Astrocyte (in vitro differentiated cells and primary cell): ENCODE data around the gene FHIT. TPM values are rescaled to one million over a fixed set of nuclear protein-coding genes. Genes with fewer than 3 reads are reported as not detected.
A peak's percentile ranks its signal among the peaks of the same experiment; 100 is the strongest.

ENCODE experiments used
- DNase-seq: peaks from one replicate; pipeline ENCODE4 v3.0.0-alpha.2; 2010; ENCODE audit warnings: low read depth
- FAIRE-seq: peaks from 2 replicates; lab custom pipeline; 2011; peaks lifted over from hg19 to GRCh38; lab: Jason Lieb, UNC
- H2AFZ ChIP-seq: 2 replicates; pipeline ENCODE4 v1.6.0; 2012; ENCODE audit warnings: low read depth, low read length, inconsistent platforms
- H3K27ac ChIP-seq: 2 replicates; pipeline ENCODE4 v1.5.1; 2011; ENCODE audit warnings: low read depth, low read length, inconsistent platforms
- H3K27me3 ChIP-seq: 2 replicates; pipeline ENCODE4 v1.6.0; 2011; ENCODE audit warnings: low read length, inconsistent platforms; ENCODE audit not compliant: insufficient read depth
- H3K36me3 ChIP-seq: 2 replicates; pipeline ENCODE4 v1.5.1; 2011; ENCODE audit warnings: low read length, inconsistent platforms; ENCODE audit not compliant: insufficient read depth
- H3K4me1 ChIP-seq: 2 replicates; pipeline ENCODE4 v1.5.1; 2011; ENCODE audit warnings: low read length, inconsistent platforms; ENCODE audit not compliant: insufficient read depth
- H3K4me2 ChIP-seq: 2 replicates; pipeline ENCODE4 v1.6.0; 2012; ENCODE audit warnings: low read length, inconsistent platforms
- H3K4me3 ChIP-seq: 2 replicates; pipeline ENCODE4 v1.5.1; 2011; ENCODE audit warnings: low read depth, mild to moderate bottlenecking, low read length, inconsistent platforms; ENCODE audit not compliant: insufficient read depth
- H3K79me2 ChIP-seq: 2 replicates; pipeline ENCODE4 v1.6.0; 2012; ENCODE audit warnings: mild to moderate bottlenecking, low read length, inconsistent platforms; ENCODE audit not compliant: insufficient read depth
- H3K9ac ChIP-seq: 2 replicates; pipeline ENCODE4 v1.6.0; 2012; ENCODE audit warnings: mild to moderate bottlenecking, low read length, inconsistent platforms
- H3K9me3 ChIP-seq: 2 replicates; pipeline ENCODE4 v1.5.1; 2012; ENCODE audit warnings: low read depth, mild to moderate bottlenecking, low read length, inconsistent platforms; ENCODE audit not compliant: insufficient read depth
- H4K20me1 ChIP-seq: 2 replicates; pipeline ENCODE4 v1.6.0; 2012; ENCODE audit warnings: low read length, inconsistent platforms; ENCODE audit not compliant: insufficient read depth
- H3K27ac Mint-ChIP-seq: one replicate; pipeline ENCODE4 v1.8.0; 2021; ENCODE audit warnings: mild to moderate bottlenecking, mixed read lengths; ENCODE audit not compliant: unreplicated experiment
- H3K27me3 Mint-ChIP-seq: one replicate; pipeline ENCODE4 v1.8.0; 2021; ENCODE audit warnings: low read depth, mixed read lengths; ENCODE audit not compliant: unreplicated experiment
- H3K36me3 Mint-ChIP-seq: one replicate; pipeline ENCODE4 v1.8.0; 2021; ENCODE audit warnings: low read depth, mixed read lengths; ENCODE audit not compliant: unreplicated experiment
- H3K4me1 Mint-ChIP-seq: one replicate; pipeline ENCODE4 v1.8.0; 2021; ENCODE audit warnings: low read depth, mixed read lengths; ENCODE audit not compliant: unreplicated experiment
- H3K4me3 Mint-ChIP-seq: one replicate; pipeline ENCODE4 v1.8.0; 2021; ENCODE audit warnings: mild to moderate bottlenecking, moderate library complexity, mixed read lengths; ENCODE audit not compliant: unreplicated experiment
- H3K9me3 Mint-ChIP-seq: one replicate; pipeline ENCODE4 v1.8.0; 2021; ENCODE audit warnings: mild to moderate bottlenecking, mixed read lengths; ENCODE audit not compliant: unreplicated experiment
- EZH2 ChIP-seq: IDR thresholded peaks from 2 replicates; pipeline ENCODE4 v1.6.1; 2012; ENCODE audit warnings: mild to moderate bottlenecking, low read length, inconsistent platforms; ENCODE audit not compliant: insufficient read depth
- total RNA-seq: library from RNA; stranded (reverse); gene quantifications from 2 replicates; pipeline ENCODE4 v1.2.1, GENCODE V29; 2021
- TF ChIP-seq, protein P1 (sequence below): IDR thresholded peaks from 2 replicates; pipeline ENCODE4 v1.5.1; 2011; ENCODE audit warnings: low read depth, mild to moderate bottlenecking, inconsistent platforms, low read length, moderate library complexity; ENCODE audit not compliant: insufficient read depth

FHIT gene
- total RNA-seq, 1 donor from 2014 or later: 6.7 TPM

DNA sequence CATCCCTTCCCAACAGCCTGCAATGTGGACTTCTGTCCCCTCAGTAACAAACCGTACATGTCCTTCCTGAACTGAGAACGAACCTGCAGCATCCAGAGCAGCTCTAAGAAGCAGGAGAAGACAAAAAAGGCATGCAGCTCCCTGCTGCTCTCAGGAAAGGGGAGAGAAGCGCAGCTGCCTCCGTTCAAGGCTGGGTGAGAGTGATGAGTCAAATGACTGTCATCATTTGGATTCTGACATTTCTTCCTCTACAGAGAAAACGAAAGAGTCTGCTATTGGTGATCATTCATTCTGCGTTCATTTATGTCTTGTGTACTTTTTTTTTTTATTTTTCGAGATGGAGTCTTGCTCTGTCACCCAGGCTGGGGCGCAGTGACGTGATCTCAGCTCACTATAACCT, 677.8 kb downstream of the FHIT start:
- Mint-ChIP-seq H3K4me3 (no peak overlapping the region), H3K9me3 (no peaks in the 10 kb centered on the region), H3K4me1 (peaks cover 8% of the 10 kb centered on the region), H3K36me3 (no peaks in the 10 kb centered on the region), H3K27ac (peak overlapping the region; percentile 16), H3K27me3 (no peaks in the 10 kb centered on the region)
- FAIRE-seq (peak; percentile 90), DNase-seq (peak; percentile 48)
- Histone ChIP-seq H3K4me3 (no peak overlapping the region), H3K9me3 (no peaks in the 10 kb centered on the region), H2AFZ (no peak overlapping the region), H3K36me3 (no peaks in the 10 kb centered on the region), H3K27me3 (no peaks in the 10 kb centered on the region), H4K20me1 (no peaks in the 10 kb centered on the region), H3K9ac (no peak overlapping the region), H3K4me2 (peak overlapping the region; percentile 66), H3K27ac (no peak overlapping the region), H3K79me2 (no peaks in the 10 kb centered on the region), H3K4me1 (no peaks in the 10 kb centered on the region)
- TF ChIP-seq EZH2: no peak
- TF ChIP-seq, protein P1, sequence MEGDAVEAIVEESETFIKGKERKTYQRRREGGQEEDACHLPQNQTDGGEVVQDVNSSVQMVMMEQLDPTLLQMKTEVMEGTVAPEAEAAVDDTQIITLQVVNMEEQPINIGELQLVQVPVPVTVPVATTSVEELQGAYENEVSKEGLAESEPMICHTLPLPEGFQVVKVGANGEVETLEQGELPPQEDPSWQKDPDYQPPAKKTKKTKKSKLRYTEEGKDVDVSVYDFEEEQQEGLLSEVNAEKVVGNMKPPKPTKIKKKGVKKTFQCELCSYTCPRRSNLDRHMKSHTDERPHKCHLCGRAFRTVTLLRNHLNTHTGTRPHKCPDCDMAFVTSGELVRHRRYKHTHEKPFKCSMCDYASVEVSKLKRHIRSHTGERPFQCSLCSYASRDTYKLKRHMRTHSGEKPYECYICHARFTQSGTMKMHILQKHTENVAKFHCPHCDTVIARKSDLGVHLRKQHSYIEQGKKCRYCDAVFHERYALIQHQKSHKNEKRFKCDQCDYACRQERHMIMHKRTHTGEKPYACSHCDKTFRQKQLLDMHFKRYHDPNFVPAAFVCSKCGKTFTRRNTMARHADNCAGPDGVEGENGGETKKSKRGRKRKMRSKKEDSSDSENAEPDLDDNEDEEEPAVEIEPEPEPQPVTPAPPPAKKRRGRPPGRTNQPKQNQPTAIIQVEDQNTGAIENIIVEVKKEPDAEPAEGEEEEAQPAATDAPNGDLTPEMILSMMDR: no peak

DNA sequence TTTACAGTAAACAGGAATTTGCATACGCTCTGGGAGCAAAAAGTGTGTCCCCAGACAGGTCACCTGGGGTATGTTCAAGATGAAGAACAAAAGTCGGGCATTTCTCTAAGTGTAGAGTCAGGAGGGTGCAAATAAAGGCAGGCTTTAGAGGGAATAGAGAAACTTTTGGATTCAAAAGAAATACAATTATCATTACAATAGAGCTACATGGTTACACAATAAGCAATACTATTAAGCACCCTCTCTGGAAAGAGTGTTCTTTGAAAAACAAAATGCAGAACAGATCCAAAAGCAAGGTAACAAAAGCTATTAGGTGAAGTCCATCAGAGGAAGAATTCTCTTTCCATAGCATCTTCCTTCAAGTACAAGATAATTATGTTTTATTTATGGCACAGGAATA, 679.7 kb downstream of the FHIT start:
- Mint-ChIP-seq H3K27ac (no peak overlapping the region), H3K36me3 (no peaks in the 10 kb centered on the region), H3K9me3 (no peaks in the 10 kb centered on the region), H3K27me3 (no peaks in the 10 kb centered on the region), H3K4me1 (peaks cover 8% of the 10 kb centered on the region), H3K4me3 (no peak overlapping the region)
- no peak for TF ChIP-seq EZH2
- TF ChIP-seq, protein P1: no peak
- DNase-seq (no peak), FAIRE-seq (no peak)
- Histone ChIP-seq H3K36me3 (no peaks in the 10 kb centered on the region), H3K9me3 (no peaks in the 10 kb centered on the region), H3K4me2 (no peak overlapping the region), H3K79me2 (no peaks in the 10 kb centered on the region), H2AFZ (no peak overlapping the region), H3K27me3 (no peaks in the 10 kb centered on the region), H3K4me3 (no peak overlapping the region), H3K4me1 (no peaks in the 10 kb centered on the region), H3K27ac (no peak overlapping the region), H4K20me1 (no peaks in the 10 kb centered on the region), H3K9ac (no peak overlapping the region)

DNA sequence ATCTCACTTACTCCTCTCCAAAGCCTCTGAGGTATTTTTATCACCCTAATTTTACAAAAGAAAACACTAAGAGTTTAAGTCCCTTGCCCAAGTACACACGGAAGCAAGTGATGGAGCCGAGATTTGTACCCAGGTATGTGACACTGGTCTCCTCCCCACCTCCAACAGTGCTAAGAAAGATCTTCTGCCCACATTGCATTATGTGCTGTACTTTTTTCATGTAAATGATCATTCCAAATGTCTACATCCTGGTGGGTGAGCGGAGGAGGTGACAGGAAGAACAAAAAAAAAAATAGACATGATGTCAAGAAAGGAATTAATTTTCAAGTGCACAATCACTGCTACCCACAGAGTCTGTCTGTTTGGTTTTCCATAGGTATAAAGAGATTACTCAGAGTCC, 694.1 kb downstream of the FHIT start:
- Mint-ChIP-seq H3K9me3 (no peaks in the 10 kb centered on the region), H3K36me3 (no peaks in the 10 kb centered on the region), H3K27me3 (no peaks in the 10 kb centered on the region), H3K27ac (no peak overlapping the region), H3K4me3 (no peak overlapping the region), H3K4me1 (peaks cover 27% of the 10 kb centered on the region)
- DNase-seq: no peak
- H3K4me2 ChIP-seq: no peak overlapping the region
- no peak overlapping the region for H2AFZ ChIP-seq
- H3K36me3 ChIP-seq: no peaks in the 10 kb centered on the region
- H3K4me1 ChIP-seq: peaks cover 11% of the 10 kb centered on the region
- no peak for TF ChIP-seq EZH2
- TF ChIP-seq, protein P1: no peak
- no peak overlapping the region for H3K9ac ChIP-seq
- no peak overlapping the region for H3K4me3 ChIP-seq
- no peaks in the 10 kb centered on the region for H4K20me1 ChIP-seq
- H3K79me2 ChIP-seq: no peaks in the 10 kb centered on the region
- no peak overlapping the region for H3K27ac ChIP-seq
- FAIRE-seq: no peak
- H3K9me3 ChIP-seq: no peaks in the 10 kb centered on the region
- H3K27me3 ChIP-seq: no peaks in the 10 kb centered on the region
